PC-3 (cell line): ENCODE measurements around the gene HBD.

Source experiments
- EZH2 ChIP-seq: fragments of 300-600 bp; sonication (generic); IDR thresholded peaks from one replicate; pipeline ENCODE4 v1.6.1; 2017; ENCODE audit warnings: antibody characterized with exemption, mild to moderate bottlenecking, low read length; ENCODE audit not compliant: unreplicated experiment
- EZH2phosphoT487 ChIP-seq: fragments of 300-600 bp; sonication (generic); IDR thresholded peaks from 2 replicates; pipeline ENCODE4 v1.6.1; 2018; ENCODE audit warnings: mild to moderate bottlenecking, antibody characterized with exemption, low read length, borderline replicate concordance
- TF ChIP-seq, protein P1 (sequence below): fragments of 300-600 bp; sonication (generic); conservative IDR thresholded peaks from 2 replicates; pipeline ENCODE4 v1.5.1; 2017; ENCODE audit warnings: antibody characterized with exemption, low read depth, mild to moderate bottlenecking, low read length

- TF ChIP-seq EZH2phosphoT487 = no peak
- TF ChIP-seq, protein P1, sequence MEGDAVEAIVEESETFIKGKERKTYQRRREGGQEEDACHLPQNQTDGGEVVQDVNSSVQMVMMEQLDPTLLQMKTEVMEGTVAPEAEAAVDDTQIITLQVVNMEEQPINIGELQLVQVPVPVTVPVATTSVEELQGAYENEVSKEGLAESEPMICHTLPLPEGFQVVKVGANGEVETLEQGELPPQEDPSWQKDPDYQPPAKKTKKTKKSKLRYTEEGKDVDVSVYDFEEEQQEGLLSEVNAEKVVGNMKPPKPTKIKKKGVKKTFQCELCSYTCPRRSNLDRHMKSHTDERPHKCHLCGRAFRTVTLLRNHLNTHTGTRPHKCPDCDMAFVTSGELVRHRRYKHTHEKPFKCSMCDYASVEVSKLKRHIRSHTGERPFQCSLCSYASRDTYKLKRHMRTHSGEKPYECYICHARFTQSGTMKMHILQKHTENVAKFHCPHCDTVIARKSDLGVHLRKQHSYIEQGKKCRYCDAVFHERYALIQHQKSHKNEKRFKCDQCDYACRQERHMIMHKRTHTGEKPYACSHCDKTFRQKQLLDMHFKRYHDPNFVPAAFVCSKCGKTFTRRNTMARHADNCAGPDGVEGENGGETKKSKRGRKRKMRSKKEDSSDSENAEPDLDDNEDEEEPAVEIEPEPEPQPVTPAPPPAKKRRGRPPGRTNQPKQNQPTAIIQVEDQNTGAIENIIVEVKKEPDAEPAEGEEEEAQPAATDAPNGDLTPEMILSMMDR = no peak
- TF ChIP-seq EZH2 = no peak
Measured at GRCh38 chr11:5272395-5273017, 38.2 kb upstream of the HBD start.
